Type B pancreatic cell (in vitro differentiated cells): Measurements from ENCODE around the gene SNX5. TPM values are rescaled to one million over a fixed set of nuclear protein-coding genes. Genes with fewer than 3 reads are reported as not detected.

Experiments
- DNase-seq: peaks from one replicate; pipeline ENCODE4 v3.0.0; 2021; ENCODE audit warnings: mixed read lengths; ENCODE audit not compliant: unreplicated experiment; ENCODE audit errors: extremely low spot score
- H3K27ac Mint-ChIP-seq: 2 replicates; pipeline ENCODE4 v1.8.0; 2021; ENCODE audit warnings: mild to moderate bottlenecking, mixed read lengths
- H3K27me3 Mint-ChIP-seq: 2 replicates; pipeline ENCODE4 v1.8.0; 2021; ENCODE audit warnings: mixed read lengths
- H3K36me3 Mint-ChIP-seq: 2 replicates; pipeline ENCODE4 v1.8.0; 2021; ENCODE audit warnings: mixed read lengths
- H3K4me1 Mint-ChIP-seq: one replicate; pipeline ENCODE4 v1.8.0; 2021; ENCODE audit warnings: mixed read lengths; ENCODE audit not compliant: unreplicated experiment
- H3K4me3 Mint-ChIP-seq: 2 replicates; pipeline ENCODE4 v1.8.0; 2021; ENCODE audit warnings: mild to moderate bottlenecking, mixed read lengths
- H3K9me3 Mint-ChIP-seq: 2 replicates; pipeline ENCODE4 v1.8.0; 2021; ENCODE audit warnings: mixed read lengths
- total RNA-seq: library from RNA; stranded (reverse); gene quantifications from 2 replicates; pipeline ENCODE4 v1.2.1, GENCODE V29; 2021; ENCODE audit warnings: low replicate concordance
- TF ChIP-seq, protein P1 (sequence below): fragments of 200-600 bp; sonication (generic); conservative IDR thresholded peaks from 2 replicates; pipeline ENCODE4 v1.5.0; 2021; ENCODE audit warnings: antibody characterized with exemption, mild to moderate bottlenecking

SNX5 gene
- total RNA-seq, 1 donor from 2014 or later: 115 TPM

DNA sequence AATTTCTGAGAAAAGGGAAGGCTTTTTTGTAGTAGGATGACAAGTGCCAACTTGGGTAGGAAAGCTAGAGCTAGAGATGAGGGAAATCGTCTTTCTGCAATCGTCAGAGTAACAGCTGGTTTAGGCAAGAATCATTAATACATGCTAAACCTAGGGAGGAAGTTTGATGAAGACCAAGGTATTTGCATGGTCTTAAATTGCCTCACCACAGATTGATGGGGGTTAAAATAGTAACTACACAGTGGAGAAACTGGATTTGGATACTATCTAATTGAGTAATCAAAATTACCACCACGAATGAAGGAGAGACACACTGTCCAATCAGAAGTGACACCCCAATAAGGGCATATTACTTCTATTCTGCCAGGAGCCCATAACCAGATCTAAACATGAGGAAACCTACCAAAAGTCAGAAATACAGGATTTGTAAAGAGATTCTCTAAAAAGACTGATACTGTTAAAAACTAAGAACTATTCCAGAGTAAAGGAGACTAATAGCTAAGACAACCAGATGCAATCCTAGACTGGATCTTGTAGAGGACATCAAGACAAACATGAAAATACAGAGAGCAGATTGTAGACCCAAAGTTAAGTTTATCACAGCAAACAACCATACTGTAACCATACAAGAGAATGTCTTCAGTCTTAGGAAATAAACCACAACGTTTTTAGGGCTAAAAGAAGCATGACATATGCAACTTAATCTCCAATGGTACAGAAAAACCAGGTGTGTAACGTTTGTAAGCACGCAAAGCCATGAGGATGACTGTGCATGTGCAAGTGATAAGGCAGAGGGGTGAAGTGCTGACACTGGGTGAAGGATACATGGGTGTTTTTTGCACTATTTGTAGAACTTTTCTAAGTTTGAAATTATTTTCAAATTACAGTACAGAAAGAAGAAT is 21.8 kb downstream of the SNX5 start:
- H3K36me3 Mint-ChIP-seq: peaks cover 72% of the 10 kb centered on the region
- no peaks in the 10 kb centered on the region for H3K9me3 Mint-ChIP-seq
- TF ChIP-seq, protein P1, sequence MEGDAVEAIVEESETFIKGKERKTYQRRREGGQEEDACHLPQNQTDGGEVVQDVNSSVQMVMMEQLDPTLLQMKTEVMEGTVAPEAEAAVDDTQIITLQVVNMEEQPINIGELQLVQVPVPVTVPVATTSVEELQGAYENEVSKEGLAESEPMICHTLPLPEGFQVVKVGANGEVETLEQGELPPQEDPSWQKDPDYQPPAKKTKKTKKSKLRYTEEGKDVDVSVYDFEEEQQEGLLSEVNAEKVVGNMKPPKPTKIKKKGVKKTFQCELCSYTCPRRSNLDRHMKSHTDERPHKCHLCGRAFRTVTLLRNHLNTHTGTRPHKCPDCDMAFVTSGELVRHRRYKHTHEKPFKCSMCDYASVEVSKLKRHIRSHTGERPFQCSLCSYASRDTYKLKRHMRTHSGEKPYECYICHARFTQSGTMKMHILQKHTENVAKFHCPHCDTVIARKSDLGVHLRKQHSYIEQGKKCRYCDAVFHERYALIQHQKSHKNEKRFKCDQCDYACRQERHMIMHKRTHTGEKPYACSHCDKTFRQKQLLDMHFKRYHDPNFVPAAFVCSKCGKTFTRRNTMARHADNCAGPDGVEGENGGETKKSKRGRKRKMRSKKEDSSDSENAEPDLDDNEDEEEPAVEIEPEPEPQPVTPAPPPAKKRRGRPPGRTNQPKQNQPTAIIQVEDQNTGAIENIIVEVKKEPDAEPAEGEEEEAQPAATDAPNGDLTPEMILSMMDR: no peak
- H3K27ac Mint-ChIP-seq: no peak overlapping the region
- H3K27me3 Mint-ChIP-seq: no peaks in the 10 kb centered on the region
- H3K4me3 Mint-ChIP-seq: no peak overlapping the region
- no peaks in the 10 kb centered on the region for H3K4me1 Mint-ChIP-seq
- no peak for DNase-seq

DNA sequence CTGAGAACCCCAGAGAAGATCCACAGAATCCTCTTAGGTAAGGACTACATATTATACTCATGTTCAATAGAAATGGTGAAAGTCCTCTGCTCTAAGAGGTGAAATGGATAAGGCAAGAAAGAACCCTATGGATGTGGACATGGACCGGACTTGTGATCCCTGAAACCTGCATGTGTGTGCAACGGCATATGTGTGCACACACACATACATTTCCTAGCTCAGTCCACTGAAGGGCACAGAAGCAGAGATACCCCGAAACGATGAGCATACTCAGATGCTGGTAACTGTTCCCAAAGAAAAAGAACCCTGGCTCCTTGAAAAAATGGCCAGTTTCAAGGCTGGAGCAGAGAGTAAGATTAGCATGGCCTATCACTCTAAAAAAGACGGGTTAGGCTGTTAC is 22.6 kb downstream of the SNX5 start:
- TF ChIP-seq, protein P1: no peak
- Mint-ChIP-seq H3K27me3 (no peaks in the 10 kb centered on the region), H3K4me3 (no peak overlapping the region), H3K9me3 (no peaks in the 10 kb centered on the region), H3K36me3 (peaks cover 73% of the 10 kb centered on the region), H3K27ac (no peak overlapping the region), H3K4me1 (no peaks in the 10 kb centered on the region)
- no peak for DNase-seq

DNA sequence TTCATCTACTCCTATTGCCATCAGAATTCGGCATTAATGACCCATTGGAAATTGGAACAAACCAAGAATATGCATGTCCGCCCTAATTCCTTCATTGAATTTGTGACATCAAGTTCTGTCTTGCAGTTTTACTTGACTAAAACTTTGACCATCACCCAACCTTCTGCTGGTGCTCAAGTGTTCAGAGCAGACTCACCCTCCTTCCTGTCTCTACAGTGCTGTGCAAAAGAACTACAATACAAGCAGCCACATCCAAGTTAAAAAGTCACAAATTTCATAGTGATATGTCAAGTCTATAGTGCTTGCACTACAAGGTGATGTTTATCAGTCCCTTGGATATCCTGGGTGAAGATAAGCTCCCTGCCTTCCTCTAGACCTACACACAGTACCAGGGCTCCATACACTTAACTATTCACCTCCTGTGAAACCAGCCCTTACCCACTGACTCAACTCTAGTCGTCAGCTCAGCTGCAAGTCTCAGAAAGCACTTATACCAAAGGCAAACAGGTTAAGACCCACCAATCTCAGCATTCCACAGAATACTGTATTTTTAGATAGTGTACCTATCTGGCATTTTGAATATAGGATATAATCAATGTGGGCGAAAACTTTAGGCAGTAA is 23.6 kb downstream of the SNX5 start:
- TF ChIP-seq, protein P1: no peak
- H3K27ac Mint-ChIP-seq: no peak overlapping the region
- DNase-seq: no peak

DNA sequence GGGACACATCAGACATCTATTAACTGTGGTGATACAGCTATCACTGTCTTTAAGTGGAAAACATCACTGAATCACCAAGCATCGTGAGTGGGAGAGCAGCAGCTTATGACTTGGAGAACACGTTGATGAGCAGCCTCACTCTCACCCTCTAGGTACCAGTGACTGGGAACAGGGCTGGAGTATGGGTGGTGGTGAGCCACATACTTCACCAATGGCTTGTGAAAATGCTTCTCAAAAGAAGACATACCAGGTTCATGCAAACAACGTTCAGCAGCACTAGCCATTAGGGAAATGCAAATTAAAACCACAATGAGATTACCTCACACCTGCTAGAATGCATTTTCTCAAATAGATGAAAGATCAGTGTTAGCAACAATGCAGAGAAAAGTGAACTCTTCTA is 25.3 kb downstream of the SNX5 start:
- Mint-ChIP-seq H3K36me3 (peaks cover 54% of the 10 kb centered on the region), H3K27ac (no peak overlapping the region), H3K9me3 (no peaks in the 10 kb centered on the region)

More for the DNA sequence above, 23.6 kb downstream of the SNX5 start:
- Mint-ChIP-seq H3K27me3 (no peaks in the 10 kb centered on the region), H3K4me1 (peaks cover 7% of the 10 kb centered on the region), H3K4me3 (no peak overlapping the region), H3K36me3 (peaks cover 69% of the 10 kb centered on the region), H3K9me3 (no peaks in the 10 kb centered on the region)

DNA sequence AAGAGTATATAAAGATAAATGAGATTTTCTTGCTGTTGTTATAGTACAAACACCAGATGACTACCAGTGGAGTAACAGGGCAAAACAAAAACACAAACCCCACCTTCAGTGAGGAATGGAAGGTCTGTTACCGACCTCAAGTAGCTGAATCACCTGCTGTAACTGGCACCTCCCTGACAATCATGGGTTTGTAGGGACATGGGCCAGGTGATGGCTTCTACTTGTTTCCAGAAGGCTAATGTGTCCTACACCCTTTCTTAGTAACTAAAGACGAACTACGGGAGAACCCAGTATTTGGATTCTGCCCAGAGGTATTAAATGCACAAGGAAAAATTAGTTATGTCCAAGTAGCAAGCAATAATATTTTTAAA is 26.8 kb downstream of the SNX5 start:
- Mint-ChIP-seq H3K27ac (no peak overlapping the region), H3K4me1 (peaks cover 27% of the 10 kb centered on the region), H3K9me3 (no peaks in the 10 kb centered on the region), H3K4me3 (no peak overlapping the region), H3K27me3 (no peaks in the 10 kb centered on the region), H3K36me3 (peaks cover 45% of the 10 kb centered on the region)
- TF ChIP-seq, protein P1: no peak
- DNase-seq: no peak

More for the DNA sequence above, 25.3 kb downstream of the SNX5 start:
- H3K4me3 Mint-ChIP-seq: no peak overlapping the region
- DNase-seq: no peak
- H3K27me3 Mint-ChIP-seq: no peaks in the 10 kb centered on the region
- peaks cover 19% of the 10 kb centered on the region for H3K4me1 Mint-ChIP-seq
- TF ChIP-seq, protein P1: no peak
